Body of pancreas (tissue), 4 donors: ENCODE data around the gene CDK13. TPM values are rescaled to one million over a fixed set of nuclear protein-coding genes. Genes with fewer than 3 reads are reported as not detected.

Source experiments
- ATAC-seq: fragments of 150-250 bp; one replicate; pipeline ENCODE4 v1.9.1; 2016
- DNase-seq, 4 donors: peaks; one replicate each; pipeline ENCODE4 v3.0.0-alpha.2; 2019
- H3K27ac ChIP-seq, 4 donors: fragments of 200-600 bp; sonication (generic); 1 replicate in 3 of 4; 2 replicates in 1 of 4; pipeline versions ENCODE4 v1.5.1 to v1.6.1; 2016 to 2019; ENCODE audit warnings: mild to moderate bottlenecking in 1 of 4, mixed read lengths in 1 of 4, moderate library complexity in 1 of 4
- H3K27me3 ChIP-seq, 2 donors: fragments of 200-600 bp; sonication (generic); one replicate each; pipeline ENCODE4 v1.6.0; 2016; ENCODE audit warnings: mild to moderate bottlenecking in 1 of 2
- H3K36me3 ChIP-seq, 2 donors: fragments of 200-600 bp; sonication (generic); replicated peaks in 1 of 2; 2 replicates each; pipeline ENCODE4 v1.5.1; 2016; ENCODE audit warnings: low read depth in 2 of 2; ENCODE audit not compliant: insufficient read depth in 1 of 2
- H3K4me1 ChIP-seq: fragments of 200-600 bp; sonication (generic); one replicate; pipeline ENCODE4 v1.6.0; 2016
- H3K4me3 ChIP-seq, 2 donors: fragments of 200-600 bp; sonication (generic); 1 replicate in 1 of 2; 2 replicates in 1 of 2; pipeline ENCODE4 v1.5.1; 2016 to 2019
- H3K9me3 ChIP-seq, 3 donors: fragments of 200-600 bp; sonication (generic); 1 replicate in 2 of 3; 2 replicates in 1 of 3; pipeline ENCODE4 v1.5.1; 2016
- CTCF ChIP-seq, 7 experiments: fragments of 450-650 bp in 4 of 7; fragments of 200-600 bp in 3 of 7; sonication (generic) in 3 of 7; IDR thresholded peaks; one replicate each; pipeline ENCODE4 v1.5.1; 2016 to 2019; ENCODE audit warnings: antibody characterized with exemption in 7 of 7
- POLR2A ChIP-seq, 3 donors: fragments of 450-650 bp; IDR thresholded peaks; one replicate each; pipeline ENCODE4 v1.6.1; 2016; ENCODE audit warnings: antibody characterized with exemption in 3 of 3, mild to moderate bottlenecking in 2 of 3
- WGBS, 2 donors: methylation state at CpG; one replicate each; pipeline ENCODE4 v1.1.5; 2017; 5-methylcytosine and 5-hydroxymethylcytosine counted together
- intact Hi-C: fragments of 100-400 bp; cut with DNase I; formaldehyde crosslinking; loops from one replicate; pipeline ENCODE4 v1.15.1; 2023
- total RNA-seq, 2 donors: library from RNA; depleted of rRNA; stranded (reverse); fragments of >200 nt; gene quantifications; one replicate each; pipeline ENCODE4 v1.1.0, GENCODE V29; 2016

CDK13 gene
- total RNA-seq, 2 donors from 2014 or later, result 73.2 to 97.6 TPM

- intact Hi-C loops, result loop anchor here (10.0 kb wide), 1 partner anchor 97 kb away; no protein-coding TSS in a partner anchor
- H3K4me3 ChIP-seq, result no peak overlapping the region
- WGBS, 2 donors, result 76 to 83% methylated on average over 3 of the region's 3 CpGs
- no peaks in the 10 kb centered on the region for H3K9me3 ChIP-seq
- H3K36me3 ChIP-seq, result no peaks in the 10 kb centered on the region
- H3K27ac ChIP-seq, result no peak overlapping the region
- ATAC-seq, result no peak
- peaks cover 55% of the 10 kb centered on the region for H3K4me1 ChIP-seq
- no peak for DNase-seq
- TF ChIP-seq CTCF (IDR thresholded peaks at IDR 0.05) (no peak), POLR2A (IDR thresholded peaks at IDR 0.05) (no peak)
- H3K27me3 ChIP-seq, result no peaks in the 10 kb centered on the region
Observed at GRCh38 chr7:39958038-39958437, 8.0 kb downstream of the CDK13 start.

- TF ChIP-seq CTCF (IDR thresholded peaks at IDR 0.05) (no peak), POLR2A (IDR thresholded peaks at IDR 0.05) (no peak)
- Histone ChIP-seq H3K9me3 (no peaks in the 10 kb centered on the region), H3K4me3 (no peak overlapping the region), H3K36me3 (no peaks in the 10 kb centered on the region), H3K27me3 (no peaks in the 10 kb centered on the region), H3K4me1 (peaks cover 19% of the 10 kb centered on the region), H3K27ac (no peak overlapping the region)
- DNase-seq, result no peak
- 75 to 83% methylated on average over 2 of the region's 2 CpGs for WGBS, 2 donors
- intact Hi-C loops, result no loop called here
- ATAC-seq, result no peak
Observed at GRCh38 chr7:39967406-39968161, 17.5 kb downstream of the CDK13 start.

- Histone ChIP-seq H3K36me3 (no peaks in the 10 kb centered on the region), H3K27me3 (no peaks in the 10 kb centered on the region), H3K4me3 (no peak overlapping the region), H3K4me1 (peaks cover 19% of the 10 kb centered on the region), H3K9me3 (no peaks in the 10 kb centered on the region), H3K27ac (peak overlapping the region in 1 of 4 donors; percentile 17)
- TF ChIP-seq CTCF (IDR thresholded peaks at IDR 0.05) (no peak), POLR2A (IDR thresholded peaks at IDR 0.05) (no peak)
- ATAC-seq (no peak), DNase-seq (no peak)
- intact Hi-C loops, result no loop called here
- 74 to 86% methylated on average over 1 of the region's 1 CpG for WGBS, 2 donors
Observed at GRCh38 chr7:39969431-39969830, 19.4 kb downstream of the CDK13 start.

- H3K27ac ChIP-seq, result no peak overlapping the region
- H3K4me3 ChIP-seq, result no peak overlapping the region
- H3K9me3 ChIP-seq, result no peaks in the 10 kb centered on the region
- intact Hi-C loops, result no loop called here
- no peak for TF ChIP-seq POLR2A (IDR thresholded peaks at IDR 0.05)
- no peak for TF ChIP-seq CTCF (IDR thresholded peaks at IDR 0.05)
- no peaks in the 10 kb centered on the region for H3K36me3 ChIP-seq
- H3K4me1 ChIP-seq, result peaks cover 21% of the 10 kb centered on the region
- no peaks in the 10 kb centered on the region for H3K27me3 ChIP-seq
- no peak for DNase-seq
- 64 to 72% methylated on average over 3 of the region's 3 CpGs for WGBS, 2 donors
- no peak for ATAC-seq
Observed at GRCh38 chr7:39971924-39972323, 21.9 kb downstream of the CDK13 start.

GRCh38 chr7:39973801-39974200 is 23.7 kb downstream of the CDK13 start:
- H3K36me3 ChIP-seq, result no peaks in the 10 kb centered on the region
- H3K4me3 ChIP-seq, result no peak overlapping the region
- ATAC-seq (no peak), DNase-seq (no peak)
- peaks cover 28% of the 10 kb centered on the region for H3K4me1 ChIP-seq
- intact Hi-C loops, result no loop called here
- no peak overlapping the region for H3K27ac ChIP-seq
- H3K27me3 ChIP-seq, result no peaks in the 10 kb centered on the region
- WGBS, 2 donors, result 79 to 84% methylated on average over 2 of the region's 2 CpGs
- TF ChIP-seq CTCF (IDR thresholded peaks at IDR 0.05) (no peak), POLR2A (IDR thresholded peaks at IDR 0.05) (no peak)
- no peaks in the 10 kb centered on the region for H3K9me3 ChIP-seq
